ENCODE measurements around the gene GPR32.

- TF ChIP-seq CTCF (IDR thresholded peaks at IDR 0.05) (peak; percentile 70), ZFX (IDR thresholded peaks at IDR 0.05; ENCODE audit: borderline replicate concordance) (no peak)
Observed at GRCh38 chr19:50794876-50795663, 24.8 kb downstream of the GPR32 start.
